GM12873 (cell line): ENCODE data around the gene GRID1.

ENCODE experiments used
- TF ChIP-seq, protein P1 (sequence below): IDR thresholded peaks from 2 replicates; pipeline ENCODE4 v1.5.1; 2012; ENCODE audit warnings: low read depth, mild to moderate bottlenecking, moderate library complexity, low read length, control low read depth; ENCODE audit not compliant: insufficient read depth; ENCODE audit errors: missing control alignments

GRID1 gene

DNA sequence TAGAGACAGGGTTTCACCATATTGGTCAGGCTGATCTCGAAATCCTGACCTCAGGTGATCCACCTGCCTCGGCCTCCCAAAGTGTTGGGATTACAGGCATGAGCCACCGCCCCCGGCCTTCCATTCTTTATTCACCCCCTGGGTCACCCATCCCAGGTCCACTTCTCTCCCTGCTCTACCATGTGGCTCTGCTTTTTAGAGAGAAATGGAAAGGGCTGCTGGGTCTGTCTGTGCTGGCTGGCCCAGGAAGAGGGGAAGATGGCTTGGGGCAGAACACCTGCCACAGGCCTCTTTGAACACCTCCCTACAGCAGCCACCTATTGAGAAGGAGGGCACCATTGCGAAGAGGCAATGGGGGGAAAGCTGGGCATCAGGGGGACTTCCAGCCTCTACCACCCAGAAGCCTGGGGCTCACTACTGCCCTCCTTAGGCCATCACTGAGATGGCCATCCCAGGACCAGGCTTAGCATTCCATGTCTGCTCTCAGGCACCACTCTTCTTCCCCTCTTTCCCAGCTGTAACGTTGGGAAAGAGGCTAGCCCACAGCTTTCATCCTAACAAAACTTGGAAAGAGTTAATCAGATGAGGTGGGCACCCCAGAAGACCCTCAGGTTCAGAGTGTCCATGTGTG, 256.3 kb downstream of the GRID1 start:
- TF ChIP-seq, protein P1, sequence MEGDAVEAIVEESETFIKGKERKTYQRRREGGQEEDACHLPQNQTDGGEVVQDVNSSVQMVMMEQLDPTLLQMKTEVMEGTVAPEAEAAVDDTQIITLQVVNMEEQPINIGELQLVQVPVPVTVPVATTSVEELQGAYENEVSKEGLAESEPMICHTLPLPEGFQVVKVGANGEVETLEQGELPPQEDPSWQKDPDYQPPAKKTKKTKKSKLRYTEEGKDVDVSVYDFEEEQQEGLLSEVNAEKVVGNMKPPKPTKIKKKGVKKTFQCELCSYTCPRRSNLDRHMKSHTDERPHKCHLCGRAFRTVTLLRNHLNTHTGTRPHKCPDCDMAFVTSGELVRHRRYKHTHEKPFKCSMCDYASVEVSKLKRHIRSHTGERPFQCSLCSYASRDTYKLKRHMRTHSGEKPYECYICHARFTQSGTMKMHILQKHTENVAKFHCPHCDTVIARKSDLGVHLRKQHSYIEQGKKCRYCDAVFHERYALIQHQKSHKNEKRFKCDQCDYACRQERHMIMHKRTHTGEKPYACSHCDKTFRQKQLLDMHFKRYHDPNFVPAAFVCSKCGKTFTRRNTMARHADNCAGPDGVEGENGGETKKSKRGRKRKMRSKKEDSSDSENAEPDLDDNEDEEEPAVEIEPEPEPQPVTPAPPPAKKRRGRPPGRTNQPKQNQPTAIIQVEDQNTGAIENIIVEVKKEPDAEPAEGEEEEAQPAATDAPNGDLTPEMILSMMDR = peak; percentile 70

DNA sequence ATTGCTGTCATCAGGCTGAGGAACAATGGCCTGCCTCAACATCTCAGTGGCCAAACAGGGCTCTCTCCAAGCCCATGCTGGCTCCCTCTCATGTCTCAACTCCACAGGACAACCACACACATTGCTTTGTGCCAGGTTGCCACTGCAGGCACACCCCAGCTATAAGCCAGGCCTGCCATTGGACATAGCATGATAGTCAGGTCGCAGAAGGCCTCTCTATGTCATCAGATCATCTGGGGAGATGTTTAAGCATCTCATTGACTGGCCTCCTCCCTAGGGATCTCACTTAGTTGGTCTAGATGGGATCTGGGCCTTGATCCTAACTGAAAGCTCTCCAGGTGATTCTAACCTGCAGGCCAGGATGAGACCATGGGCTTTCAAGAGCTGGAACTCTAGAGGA, 257.2 kb downstream of the GRID1 start:
- TF ChIP-seq, protein P1 = no peak

- TF ChIP-seq, protein P1 = no peak
Measured at GRCh38 chr10:86108696-86109095, 257.9 kb downstream of the GRID1 start.

- TF ChIP-seq, protein P1 = no peak
Measured at GRCh38 chr10:86107131-86107530, 259.5 kb downstream of the GRID1 start.

DNA sequence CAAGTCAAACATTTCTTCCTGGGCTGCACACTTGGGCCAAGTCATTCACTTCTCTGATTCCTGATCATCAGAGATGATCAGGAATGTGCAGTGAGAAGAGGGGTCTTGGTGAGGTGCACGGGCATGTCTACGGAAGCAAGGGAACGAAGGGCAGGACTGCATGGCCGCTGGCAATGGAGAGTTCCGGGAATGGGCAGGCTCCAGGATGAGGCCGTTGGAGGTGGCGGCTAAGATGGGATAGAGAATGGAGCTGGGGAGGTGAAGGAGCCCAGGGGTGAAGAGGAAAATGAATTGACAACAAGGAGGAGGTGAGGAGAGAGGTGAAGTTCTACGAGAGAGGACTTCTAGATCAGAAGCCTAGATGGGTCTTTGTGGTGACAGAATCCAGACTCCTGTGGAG, 260.0 kb downstream of the GRID1 start:
- TF ChIP-seq, protein P1 = no peak

GRCh38 chr10:86105640-86106039, 261.0 kb downstream of the GRID1 start:
- TF ChIP-seq, protein P1 = no peak

DNA sequence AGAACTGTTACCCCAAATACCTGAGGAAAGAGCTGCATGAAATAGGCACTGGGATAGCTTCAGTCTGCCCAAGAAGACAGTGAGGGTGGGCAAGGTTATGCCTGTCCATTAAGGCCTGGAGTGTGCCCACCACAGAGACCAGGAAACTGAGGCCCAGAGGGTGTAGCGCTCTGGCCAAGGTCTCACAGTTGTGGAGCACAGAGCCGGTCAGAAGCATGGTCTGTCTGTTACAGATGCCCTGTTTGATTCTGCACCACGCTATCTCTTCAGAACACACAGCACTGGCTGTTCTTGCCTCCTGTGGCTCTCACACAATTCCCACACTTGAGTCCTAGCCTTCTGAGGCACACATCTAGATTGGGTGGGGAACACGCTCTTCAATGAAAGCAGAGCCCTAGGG, 261.4 kb downstream of the GRID1 start:
- TF ChIP-seq, protein P1 = no peak
